ENCODE data around the gene CHTF18. TPM values are rescaled to one million over a fixed set of nuclear protein-coding genes. Genes with fewer than 3 reads are reported as not detected.

CHTF18 gene
- polyA plus RNA-seq, 3 donors = 0.57 to 13.8 (median 2.2) TPM

DNA sequence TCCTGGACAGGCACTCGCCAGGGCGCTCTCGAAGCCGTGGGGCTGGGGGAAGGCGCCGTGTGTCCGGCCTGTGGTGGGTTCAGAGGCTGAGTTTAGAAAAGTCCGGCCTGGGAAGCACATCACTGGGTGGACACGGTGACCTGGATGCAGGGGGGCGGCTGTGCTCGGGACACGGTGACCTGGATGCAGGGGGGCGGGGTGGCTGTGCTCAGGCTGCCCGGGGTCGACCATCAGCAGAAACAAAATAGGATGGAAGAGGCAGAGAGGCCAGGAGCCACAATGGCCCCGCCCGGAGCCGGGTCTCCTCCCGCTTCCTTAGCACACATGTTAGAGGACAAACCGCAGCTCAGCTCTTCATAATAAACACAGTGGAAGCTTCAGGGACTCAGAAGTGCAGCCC lies 55.4 kb downstream of the CHTF18 start:
- Histone ChIP-seq H3K4me3 (replicated peaks in 1 of 3; ENCODE audit: low read depth in 2 of 3, low read length in 3 of 3) (no peak overlapping the region), H3K27ac (ENCODE audit: low read depth in 1 of 2, low read length in 2 of 2) (no peak overlapping the region), H3K4me1 (ENCODE audit: control insufficient read depth in 1 of 2, insufficient read depth in 2 of 2, low read length in 2 of 2) (no peaks in the 10 kb centered on the region), H3K27me3 (ENCODE audit: control insufficient read depth in 2 of 2, insufficient read depth in 2 of 2, low read length in 2 of 2) (no peaks in the 10 kb centered on the region), H2AFZ (ENCODE audit: insufficient read depth, low read depth, low read length, poor library complexity, severe bottlenecking) (no peak overlapping the region), H3K79me2 (ENCODE audit: insufficient read depth, low read length) (no peaks in the 10 kb centered on the region), H4K20me1 (ENCODE audit: insufficient read depth, low read length) (no peaks in the 10 kb centered on the region), H3K36me3 (replicated peaks in 1 of 2; ENCODE audit: control insufficient read depth in 1 of 2, insufficient read depth in 2 of 2, low read length in 2 of 2) (no peaks in the 10 kb centered on the region), H3K9me3 (replicated peaks in 1 of 2; ENCODE audit: control insufficient read depth in 1 of 2, insufficient read depth in 1 of 2, low read length in 2 of 2) (peaks cover 25% of the 10 kb centered on the region in 2 donors), H3K9ac (ENCODE audit: insufficient read depth, low read length, poor library complexity, severe bottlenecking) (no peak overlapping the region), H3K4me2 (replicated peaks; ENCODE audit: extremely low read depth, low read length, poor library complexity, severe bottlenecking) (no peak overlapping the region)
- H3K4me3 Mint-ChIP-seq = no peak overlapping the region
- H3K27me3 Mint-ChIP-seq (ENCODE audit: low read depth in 3 of 3) = peaks cover 0 to 9% (median 1%) of the 10 kb centered on the region in 3 donors
- no peak for TF ChIP-seq CTCF (IDR thresholded peaks at IDR 0.05)
- H3K4me1 Mint-ChIP-seq = no peaks in the 10 kb centered on the region
- DNase-seq = no peak
- no peaks in the 10 kb centered on the region for H3K36me3 Mint-ChIP-seq
- intact Hi-C loops (cut with micrococcal nuclease) = no loop called here
- H3K9me3 Mint-ChIP-seq = peaks cover 17 to 38% (median 25%) of the 10 kb centered on the region in 7 donors
- 95% methylated on average over 18 of the region's 20 CpGs for WGBS (ENCODE audit: insufficient coverage)
- H3K27ac Mint-ChIP-seq = no peak overlapping the region

GRCh38 chr16:844638-845350 lies 56.4 kb downstream of the CHTF18 start:
- no peaks in the 10 kb centered on the region for H3K4me1 Mint-ChIP-seq
- Histone ChIP-seq H3K9me3 (replicated peaks in 1 of 2; ENCODE audit: control insufficient read depth in 1 of 2, insufficient read depth in 1 of 2, low read length in 2 of 2) (peaks cover 35 to 36% of the 10 kb centered on the region in 2 donors), H4K20me1 (ENCODE audit: insufficient read depth, low read length) (no peaks in the 10 kb centered on the region), H3K27me3 (ENCODE audit: control insufficient read depth in 2 of 2, insufficient read depth in 2 of 2, low read length in 2 of 2) (no peaks in the 10 kb centered on the region), H3K27ac (ENCODE audit: low read depth in 1 of 2, low read length in 2 of 2) (no peak overlapping the region), H3K36me3 (replicated peaks in 1 of 2; ENCODE audit: control insufficient read depth in 1 of 2, insufficient read depth in 2 of 2, low read length in 2 of 2) (no peaks in the 10 kb centered on the region), H3K79me2 (ENCODE audit: insufficient read depth, low read length) (no peaks in the 10 kb centered on the region), H3K4me2 (replicated peaks; ENCODE audit: extremely low read depth, low read length, poor library complexity, severe bottlenecking) (no peak overlapping the region), H3K4me3 (replicated peaks in 1 of 3; ENCODE audit: low read depth in 2 of 3, low read length in 3 of 3) (no peak overlapping the region), H3K4me1 (ENCODE audit: control insufficient read depth in 1 of 2, insufficient read depth in 2 of 2, low read length in 2 of 2) (no peaks in the 10 kb centered on the region), H3K9ac (ENCODE audit: insufficient read depth, low read length, poor library complexity, severe bottlenecking) (no peak overlapping the region), H2AFZ (ENCODE audit: insufficient read depth, low read depth, low read length, poor library complexity, severe bottlenecking) (no peak overlapping the region)
- DNase-seq = no peak
- H3K4me3 Mint-ChIP-seq = no peak overlapping the region
- peak overlapping the region in 1 of 7 donors; percentile 36 for H3K27ac Mint-ChIP-seq
- H3K36me3 Mint-ChIP-seq = no peaks in the 10 kb centered on the region
- intact Hi-C loops (cut with micrococcal nuclease) = no loop called here
- WGBS (ENCODE audit: insufficient coverage) = 97% methylated on average over 37 of the region's 48 CpGs
- peaks cover 24 to 48% (median 35%) of the 10 kb centered on the region in 7 donors for H3K9me3 Mint-ChIP-seq
- peaks cover 0 to 10% (median 1%) of the 10 kb centered on the region in 3 donors for H3K27me3 Mint-ChIP-seq (ENCODE audit: low read depth in 3 of 3)
- TF ChIP-seq CTCF (IDR thresholded peaks at IDR 0.05) = no peak
